HG03045 (cell line): ENCODE results near the gene IGF2R.

ENCODE experiments used
- ATAC-seq: cut with Tn5 transposase; IDR thresholded peaks from one replicate; pipeline ENCODE4 v1.9.1; 2021; ENCODE audit warnings: mild to moderate bottlenecking, moderate library complexity; ENCODE audit not compliant: unreplicated experiment

Gene IGF2R

DNA sequence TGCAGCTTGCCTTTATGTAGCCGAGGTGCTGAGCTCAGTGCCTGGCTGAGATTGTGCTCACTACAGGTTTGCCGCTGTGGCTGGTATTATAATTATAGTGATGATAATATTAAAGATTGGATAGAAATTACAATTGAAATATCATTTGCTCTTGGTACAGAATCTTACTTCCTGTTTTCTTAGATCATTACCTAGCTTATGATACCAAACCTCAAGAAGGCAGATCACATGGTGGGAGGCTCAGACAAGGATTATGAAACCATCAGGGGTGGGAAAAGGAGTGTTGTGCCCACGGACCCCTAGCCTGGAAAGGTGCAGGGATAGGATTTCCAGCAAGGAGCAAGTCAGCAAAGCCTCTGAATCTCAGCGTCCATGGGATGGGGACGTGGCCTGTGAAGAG lies 70.6 kb downstream of the IGF2R start:
- no peak for ATAC-seq

- no peak for ATAC-seq
These were observed 71.2 kb downstream of the IGF2R start for GRCh38 chr6:160040055-160040454.

DNA sequence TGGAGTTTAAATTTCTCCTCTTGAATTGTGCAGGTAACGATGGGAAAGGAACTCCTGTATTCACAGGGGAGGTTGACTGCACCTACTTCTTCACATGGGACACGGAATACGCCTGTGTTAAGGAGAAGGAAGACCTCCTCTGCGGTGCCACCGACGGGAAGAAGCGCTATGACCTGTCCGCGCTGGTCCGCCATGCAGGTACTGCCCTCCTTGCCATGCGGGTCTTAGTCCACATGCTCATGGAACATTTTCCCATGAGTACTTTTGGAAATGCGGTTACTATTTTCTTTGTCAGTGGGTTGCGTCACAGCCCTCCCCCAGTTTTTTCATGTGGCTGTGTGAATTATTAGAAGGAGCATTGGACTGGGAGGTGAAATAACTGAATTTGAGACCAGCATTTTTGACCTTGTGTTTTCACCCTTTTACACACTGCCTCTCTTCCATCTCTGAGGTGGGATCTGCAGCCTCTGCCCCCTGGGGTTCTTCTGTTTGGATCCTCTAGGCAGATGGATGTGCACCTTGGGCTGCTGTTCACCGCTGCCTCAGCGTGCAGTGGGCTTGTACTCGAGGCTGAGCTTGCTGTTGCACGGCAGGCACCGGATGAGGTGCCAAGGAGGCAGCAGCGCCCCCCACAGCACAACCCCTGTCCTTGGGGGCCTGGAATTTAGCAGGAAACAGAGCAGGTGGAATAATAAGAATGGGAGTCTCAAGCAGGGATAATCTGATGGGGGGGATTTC lies 71.8 kb downstream of the IGF2R start:
- no peak for ATAC-seq

GRCh38 chr6:160041608-160042007 lies 72.7 kb downstream of the IGF2R start:
- no peak for ATAC-seq

DNA sequence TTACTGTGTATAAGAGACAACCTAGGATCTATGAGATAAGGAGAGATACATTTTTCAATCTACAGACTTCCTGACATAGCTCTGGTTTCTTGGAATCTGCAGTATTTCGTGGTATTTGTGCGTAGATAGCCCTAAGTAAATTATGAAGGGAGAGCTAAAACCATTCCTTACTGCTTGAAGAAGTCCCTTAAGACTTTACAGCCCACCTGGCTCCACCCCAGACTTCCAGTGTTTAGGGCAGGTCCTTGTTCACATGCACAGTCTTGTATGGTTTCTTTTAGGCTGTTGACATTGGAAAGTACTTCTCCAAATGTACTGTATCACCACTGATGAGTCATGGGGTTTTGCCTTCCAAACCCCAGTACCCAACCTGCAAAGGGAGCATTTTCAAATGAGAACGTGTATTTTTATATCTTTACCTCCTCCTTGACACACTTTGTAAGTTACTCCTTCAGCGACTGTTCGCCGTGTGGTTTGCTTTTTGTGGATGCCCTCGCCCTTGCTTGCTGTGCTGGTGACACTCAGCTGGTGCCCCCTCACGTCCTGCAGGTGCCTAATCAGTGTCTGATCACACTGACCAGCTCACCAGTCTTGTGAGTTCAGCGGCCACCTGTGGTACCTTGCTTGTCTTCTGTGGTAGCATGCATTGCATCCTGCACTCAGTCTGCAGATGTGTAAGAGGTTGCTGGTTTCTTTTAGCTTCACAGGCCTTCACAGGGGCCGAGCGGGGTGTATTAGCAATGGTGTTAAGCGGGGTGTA lies 73.3 kb downstream of the IGF2R start:
- no peak for ATAC-seq

DNA sequence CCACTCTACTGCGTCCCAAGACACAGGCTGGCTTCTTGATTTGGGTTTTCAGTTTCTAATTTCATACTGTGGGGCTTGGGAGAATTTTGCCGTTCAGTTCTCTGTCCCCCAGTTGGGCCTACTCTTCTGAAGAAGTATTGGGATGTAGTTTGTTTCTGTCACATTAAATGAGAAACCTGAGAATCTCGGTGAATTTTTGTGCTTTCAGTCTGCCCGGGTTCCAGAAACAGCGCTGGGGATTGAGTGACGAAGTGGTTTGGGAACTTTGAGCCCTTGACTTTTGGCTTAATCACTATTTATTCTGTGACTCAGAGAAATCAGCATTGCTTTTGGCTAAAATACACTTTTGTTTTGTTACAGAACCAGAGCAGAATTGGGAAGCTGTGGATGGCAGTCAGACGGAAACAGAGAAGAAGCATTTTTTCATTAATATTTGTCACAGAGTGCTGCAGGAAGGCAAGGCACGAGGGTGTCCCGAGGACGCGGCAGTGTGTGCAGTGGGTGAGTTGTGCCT lies 74.0 kb downstream of the IGF2R start:
- no peak for ATAC-seq

- no peak for ATAC-seq
These were observed 74.9 kb downstream of the IGF2R start for GRCh38 chr6:160043784-160044183.

DNA sequence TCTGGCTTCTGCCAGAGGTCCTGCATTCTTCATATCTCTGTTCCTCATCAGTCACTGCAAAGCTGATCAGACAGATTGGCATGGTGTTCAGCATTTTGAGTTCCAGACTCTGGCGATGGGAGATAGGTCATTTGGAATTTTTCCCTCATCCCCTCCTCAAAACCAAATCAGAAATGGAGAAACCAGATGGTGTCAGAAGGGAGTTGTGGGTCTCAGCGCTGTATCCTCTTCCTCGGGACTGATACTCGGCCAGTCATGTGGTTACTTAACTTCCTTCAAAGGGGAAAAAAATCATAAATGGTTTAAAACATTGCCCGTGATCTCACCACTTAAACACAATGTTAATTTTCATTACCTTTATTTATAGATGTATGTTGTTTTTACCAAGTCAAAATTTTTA lies 75.8 kb downstream of the IGF2R start:
- no peak for ATAC-seq

DNA sequence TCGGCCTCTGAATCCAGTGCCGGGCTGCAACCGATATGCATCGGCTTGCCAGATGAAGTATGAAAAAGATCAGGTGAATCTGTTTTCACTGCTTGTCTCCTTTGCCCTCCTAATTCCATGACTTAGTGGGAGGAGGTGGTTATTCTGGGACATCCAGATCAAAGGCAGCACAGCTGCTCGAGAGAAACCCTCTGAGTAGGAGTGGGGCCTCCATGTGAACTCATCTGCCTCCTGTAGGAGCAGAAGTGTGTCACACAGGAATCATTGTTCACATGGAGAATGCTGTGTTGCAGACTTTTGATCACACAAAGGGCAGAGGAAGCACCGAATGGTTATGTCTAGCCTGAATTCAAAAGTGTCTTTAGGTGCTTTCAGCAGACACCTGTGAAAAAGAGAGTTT lies 79.6 kb downstream of the IGF2R start:
- no peak for ATAC-seq

- no peak for ATAC-seq
These were observed 80.5 kb downstream of the IGF2R start for GRCh38 chr6:160049346-160049745.

- ATAC-seq, result no peak
These were observed 81.1 kb downstream of the IGF2R start for GRCh38 chr6:160050022-160050421.

DNA sequence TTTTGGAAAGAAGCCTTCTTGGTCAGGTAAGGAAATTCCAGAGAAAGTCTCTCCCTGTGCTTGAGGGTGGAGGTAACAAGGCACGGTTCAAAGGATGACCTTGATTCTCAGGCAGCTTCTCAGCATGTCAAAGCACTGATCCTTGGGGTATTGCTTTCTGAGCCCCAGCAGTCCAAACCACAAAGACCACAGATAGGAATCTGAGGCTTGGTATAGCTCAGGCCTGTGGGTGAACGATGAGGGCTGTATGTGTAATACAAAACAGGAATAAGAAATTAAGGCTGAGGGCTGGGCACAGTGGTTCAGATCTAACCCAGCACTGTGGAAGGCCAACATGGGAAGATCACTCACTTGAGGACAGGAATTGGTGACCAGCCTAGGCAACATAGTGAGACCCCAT lies 82.5 kb downstream of the IGF2R start:
- no peak for ATAC-seq

DNA sequence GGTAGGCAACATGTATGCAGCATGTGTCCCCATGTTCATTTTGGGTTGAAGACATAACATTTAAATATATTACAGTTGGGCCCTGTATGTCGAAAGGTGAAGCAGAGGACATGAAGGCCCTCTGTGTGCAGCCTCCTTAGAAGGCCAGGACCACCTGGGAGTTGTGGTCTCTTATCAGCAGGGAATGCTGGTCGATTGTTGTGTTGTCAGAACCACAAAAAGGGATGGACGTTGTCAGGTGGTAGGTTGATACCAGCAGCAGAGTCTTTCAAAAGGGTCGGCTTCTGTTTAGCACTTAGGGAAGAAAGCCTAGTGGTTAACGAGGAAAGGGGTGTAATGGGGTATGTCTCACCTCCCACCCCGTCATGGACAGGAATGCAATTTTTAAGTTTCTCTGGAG lies 85.4 kb downstream of the IGF2R start:
- no peak for ATAC-seq

DNA sequence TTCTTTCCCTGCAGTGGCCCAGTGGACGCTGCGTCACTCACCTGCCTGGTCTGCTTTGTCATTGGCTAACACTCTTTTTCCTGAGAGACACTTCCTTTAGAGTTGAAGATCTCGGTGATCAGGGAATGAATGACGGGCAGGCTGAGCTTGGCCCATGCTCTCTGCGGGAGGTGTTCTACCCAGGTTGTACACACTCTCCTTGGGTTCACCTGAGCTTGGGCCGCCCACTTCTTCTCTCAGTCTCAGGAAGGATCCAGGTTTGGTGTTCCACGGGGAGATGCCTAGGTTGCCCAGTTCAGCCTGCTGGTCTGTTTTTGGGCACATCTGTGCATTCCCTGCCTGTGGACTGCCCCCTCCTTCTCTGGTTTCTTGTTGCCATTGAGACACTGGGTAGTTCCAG lies 86.0 kb downstream of the IGF2R start:
- no peak for ATAC-seq

DNA sequence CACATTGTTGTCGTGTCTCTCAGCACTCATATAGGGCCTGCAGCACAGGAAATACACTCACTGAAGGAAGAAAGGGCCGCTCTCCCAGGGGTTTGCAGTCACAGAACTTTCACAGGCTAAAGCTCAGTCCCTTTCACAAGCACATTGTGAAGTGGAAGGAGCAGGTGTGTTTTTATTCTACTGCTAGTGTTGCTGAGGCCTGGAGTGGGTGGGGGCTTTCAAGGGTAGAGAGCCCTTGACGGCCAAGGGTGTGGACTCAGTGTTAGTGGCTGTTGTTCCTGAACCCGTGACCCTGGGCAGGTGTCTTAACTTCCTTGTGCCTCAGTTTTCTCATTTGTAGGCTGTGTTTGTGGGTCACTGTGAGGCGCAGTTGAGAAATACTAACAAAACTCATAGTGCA lies 86.5 kb downstream of the IGF2R start:
- no peak for ATAC-seq

DNA sequence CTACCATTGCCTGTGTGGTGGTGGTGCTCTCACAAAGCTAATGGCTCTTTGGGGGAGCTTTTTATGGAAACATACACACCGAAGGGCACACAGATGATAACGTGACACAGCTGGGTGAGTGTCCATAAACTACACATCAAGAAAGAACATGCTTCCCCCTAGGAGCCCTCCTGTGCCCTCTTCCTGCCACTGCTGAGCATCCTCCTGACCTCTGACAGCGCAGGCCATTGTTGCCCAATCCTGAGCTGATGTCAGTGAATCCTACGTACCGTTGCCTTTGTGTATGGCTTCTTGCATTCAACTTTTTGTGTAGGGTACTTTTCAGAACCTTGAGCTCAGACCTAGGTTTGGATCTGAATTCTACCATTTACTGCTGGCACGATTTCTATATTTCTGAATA lies 86.9 kb downstream of the IGF2R start:
- no peak for ATAC-seq

DNA sequence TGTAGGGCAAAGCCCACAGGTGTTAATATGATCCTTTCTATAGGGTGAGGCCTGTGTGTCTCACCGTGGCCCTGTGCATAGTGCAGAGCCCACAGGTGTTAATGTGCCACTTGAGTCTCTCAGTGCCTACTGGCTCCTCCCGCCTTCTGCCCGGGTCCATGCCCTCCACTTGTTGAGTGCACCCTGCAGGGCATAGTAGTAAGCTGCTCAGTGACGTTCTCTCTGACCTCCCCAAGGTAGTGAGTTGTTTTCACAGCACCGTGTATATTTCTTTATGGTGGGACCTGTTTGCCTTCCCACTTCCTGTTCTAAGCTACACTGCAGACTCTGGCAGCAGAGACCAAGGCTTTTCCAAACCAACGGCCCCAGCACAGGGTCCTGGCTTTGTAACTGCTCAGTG lies 88.2 kb downstream of the IGF2R start:
- ATAC-seq, result no peak

GRCh38 chr6:160058603-160059215 lies 89.8 kb downstream of the IGF2R start:
- ATAC-seq, result no peak

DNA sequence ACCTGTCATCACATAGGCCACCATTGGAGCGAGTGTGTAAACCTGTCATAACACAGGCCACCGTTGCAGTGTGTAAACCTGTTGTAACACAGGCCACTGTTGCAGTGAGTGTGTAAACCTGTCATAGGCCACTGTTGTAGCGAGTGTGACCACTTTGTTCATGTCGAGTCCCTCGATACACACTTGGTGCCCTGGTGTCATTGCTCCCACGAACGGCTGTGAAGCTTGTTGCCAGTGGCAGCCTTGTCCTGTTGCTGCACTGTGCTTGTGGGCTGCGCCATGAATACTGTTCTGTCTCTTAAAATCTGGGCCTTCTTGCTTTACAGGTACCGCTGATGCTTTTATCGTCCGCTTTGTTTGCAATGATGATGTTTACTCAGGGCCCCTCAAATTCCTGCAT lies 91.3 kb downstream of the IGF2R start:
- no peak for ATAC-seq

DNA sequence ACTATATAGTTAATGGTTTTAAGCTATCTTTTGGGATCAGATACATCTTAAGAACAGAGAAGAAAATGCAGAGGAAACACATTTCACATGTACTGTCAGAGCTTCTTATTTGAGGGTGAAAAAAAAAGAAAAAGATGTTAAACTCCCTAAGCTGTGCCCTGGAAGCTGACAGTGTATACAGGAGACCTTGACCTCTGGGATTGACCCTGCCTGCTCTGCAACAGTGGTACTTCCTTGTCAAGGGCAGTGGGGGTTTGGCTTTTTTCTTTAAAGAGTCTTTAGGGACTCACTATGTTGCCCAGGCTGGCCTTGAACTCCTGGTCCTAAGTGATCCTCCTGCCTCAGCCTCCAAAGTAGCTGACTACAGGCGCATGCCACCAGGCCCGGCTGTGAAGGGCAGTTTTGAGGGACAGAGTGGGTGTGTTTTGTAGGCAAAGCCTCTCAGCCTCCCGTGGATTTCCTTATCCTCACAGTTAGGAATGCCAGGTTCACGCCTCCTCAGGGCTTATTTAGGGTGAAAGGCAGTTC lies 92.1 kb downstream of the IGF2R start:
- ATAC-seq, result no peak

DNA sequence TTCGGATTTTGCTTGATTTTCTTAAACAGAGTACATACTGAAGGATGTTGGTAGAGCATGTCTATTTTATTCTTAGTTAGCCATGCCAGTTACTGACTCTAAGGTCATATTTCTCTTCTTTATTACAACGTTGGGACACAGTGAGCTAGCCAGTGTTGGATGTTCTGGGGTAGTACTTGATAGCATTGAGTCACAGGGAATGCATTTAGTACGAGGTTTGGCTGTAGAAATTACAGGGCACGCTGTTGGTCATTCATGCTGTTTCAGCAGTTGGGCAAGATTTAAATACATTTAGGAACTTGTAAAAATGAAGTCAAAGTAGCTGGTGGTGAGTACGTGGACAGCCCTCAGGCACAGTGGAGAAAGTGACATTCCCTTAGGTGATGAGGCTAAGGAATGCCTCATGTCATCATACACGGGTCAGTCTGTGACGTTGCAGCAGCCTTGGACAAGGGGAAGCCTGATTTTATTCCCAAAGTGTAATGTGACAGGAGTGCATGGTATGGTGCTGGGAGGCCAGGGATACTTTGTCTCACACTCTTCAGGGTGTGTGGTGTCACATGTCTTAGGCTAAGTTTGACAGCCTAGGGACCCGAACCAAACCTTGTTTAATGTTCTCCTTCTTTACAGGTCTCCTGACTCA lies 95.0 kb downstream of the IGF2R start:
- no peak for ATAC-seq
